SU-DHL-6 (cell line): ENCODE measurements around the gene TUBAL3.

Experiments used
- EZH2phosphoT487 ChIP-seq: fragments of 200-600 bp; sonication (generic), shearing (Covaris generic); conservative IDR thresholded peaks from 2 replicates; pipeline ENCODE4 v1.6.1; 2018; ENCODE audit warnings: mild to moderate bottlenecking, antibody characterized with exemption, low read length, moderate library complexity, mixed read lengths
- TF ChIP-seq, protein P1 (sequence below): fragments of 200-600 bp; sonication (generic); IDR thresholded peaks from one replicate; pipeline ENCODE4 v1.5.1; 2017; ENCODE audit warnings: antibody characterized with exemption, mild to moderate bottlenecking, low read length, moderate library complexity; ENCODE audit not compliant: insufficient read depth, poor library complexity, severe bottlenecking

DNA sequence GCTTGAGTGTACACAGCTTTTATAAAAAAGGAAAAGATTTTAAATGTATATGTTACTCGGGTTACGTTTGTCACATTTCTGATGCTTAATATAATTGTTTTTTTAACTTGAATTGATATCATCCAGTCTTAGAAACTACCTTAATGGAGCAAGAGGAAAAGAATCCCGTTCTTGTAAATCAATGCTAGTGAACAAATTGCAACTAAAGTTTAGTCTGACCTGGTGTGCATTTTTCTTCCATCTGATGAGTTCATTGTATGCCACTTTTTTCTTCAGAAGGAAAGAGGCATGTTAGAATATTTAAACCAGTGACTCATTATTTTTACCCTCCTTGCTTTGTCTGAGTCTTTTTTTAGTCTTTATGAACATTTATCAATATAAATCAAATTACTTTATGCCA is 42.4 kb upstream of the TUBAL3 start:
- TF ChIP-seq, protein P1, sequence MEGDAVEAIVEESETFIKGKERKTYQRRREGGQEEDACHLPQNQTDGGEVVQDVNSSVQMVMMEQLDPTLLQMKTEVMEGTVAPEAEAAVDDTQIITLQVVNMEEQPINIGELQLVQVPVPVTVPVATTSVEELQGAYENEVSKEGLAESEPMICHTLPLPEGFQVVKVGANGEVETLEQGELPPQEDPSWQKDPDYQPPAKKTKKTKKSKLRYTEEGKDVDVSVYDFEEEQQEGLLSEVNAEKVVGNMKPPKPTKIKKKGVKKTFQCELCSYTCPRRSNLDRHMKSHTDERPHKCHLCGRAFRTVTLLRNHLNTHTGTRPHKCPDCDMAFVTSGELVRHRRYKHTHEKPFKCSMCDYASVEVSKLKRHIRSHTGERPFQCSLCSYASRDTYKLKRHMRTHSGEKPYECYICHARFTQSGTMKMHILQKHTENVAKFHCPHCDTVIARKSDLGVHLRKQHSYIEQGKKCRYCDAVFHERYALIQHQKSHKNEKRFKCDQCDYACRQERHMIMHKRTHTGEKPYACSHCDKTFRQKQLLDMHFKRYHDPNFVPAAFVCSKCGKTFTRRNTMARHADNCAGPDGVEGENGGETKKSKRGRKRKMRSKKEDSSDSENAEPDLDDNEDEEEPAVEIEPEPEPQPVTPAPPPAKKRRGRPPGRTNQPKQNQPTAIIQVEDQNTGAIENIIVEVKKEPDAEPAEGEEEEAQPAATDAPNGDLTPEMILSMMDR, result no peak
- TF ChIP-seq EZH2phosphoT487, result no peak
